ENCODE measurements around the gene HDAC7. TPM values are rescaled to one million over a fixed set of nuclear protein-coding genes. Genes with fewer than 3 reads are reported as not detected.

HDAC7 gene
- total RNA-seq, 3 donors from 2014 or later (not counting 1 experiment from before 2014, with no cell fraction given): 141 to 235 (median 147) TPM

GRCh38 chr12:47829584-47829983 lies 9.9 kb upstream of the HDAC7 start:
- 47% methylated on average over 2 of the region's 4 CpGs for WGBS (ENCODE audit: insufficient coverage)
- H3K27ac Mint-ChIP-seq: no peak overlapping the region
- H3K4me1 Mint-ChIP-seq: peaks cover 24 to 40% of the 10 kb centered on the region in 2 donors

DNA sequence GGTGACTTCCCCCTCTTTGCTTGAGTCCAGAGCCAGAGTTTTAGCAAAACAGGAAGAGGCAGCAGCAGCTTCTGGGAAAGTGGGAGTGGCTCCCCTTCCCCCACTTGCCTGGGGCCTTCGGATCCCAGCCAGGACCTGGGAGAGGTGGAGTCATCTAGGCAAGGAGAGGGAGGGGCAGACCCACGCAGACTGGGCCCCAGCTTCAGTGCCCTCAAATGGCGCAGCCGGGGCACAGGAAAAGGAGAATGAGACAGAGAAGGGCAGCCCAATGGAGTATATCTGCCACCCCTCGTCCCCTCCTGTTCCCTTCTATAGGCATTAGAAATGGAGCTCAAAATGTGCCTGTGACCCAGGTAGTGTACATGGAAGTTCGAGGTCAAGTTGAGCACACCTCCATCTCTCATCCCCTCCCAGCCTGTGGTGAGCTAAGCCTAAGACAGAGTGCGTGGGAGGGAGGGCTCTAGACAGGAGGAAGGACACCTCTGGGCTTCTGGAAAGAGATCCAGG lies 9.3 kb upstream of the HDAC7 start:
- no peaks in the 10 kb centered on the region for H3K9me3 Mint-ChIP-seq
- Histone ChIP-seq H3K27me3 (ENCODE audit: control insufficient read depth, insufficient read depth, low read length) (no peaks in the 10 kb centered on the region), H3K4me1 (ENCODE audit: control insufficient read depth, insufficient read depth, low read length) (peaks cover 49% of the 10 kb centered on the region), H3K27ac (ENCODE audit: low read length) (no peak overlapping the region), H3K4me3 (ENCODE audit: low read length) (no peak overlapping the region), H3K36me3 (ENCODE audit: control insufficient read depth, insufficient read depth, low read length) (no peaks in the 10 kb centered on the region), H3K9me3 (ENCODE audit: control insufficient read depth, insufficient read depth, low read length) (no peaks in the 10 kb centered on the region)
- DNase-seq (no peak), ATAC-seq (no peak)
- no peak overlapping the region for H3K4me3 Mint-ChIP-seq
- peaks cover 24 to 40% of the 10 kb centered on the region in 2 donors for H3K4me1 Mint-ChIP-seq
- intact Hi-C loops (cut with micrococcal nuclease): no loop called here
- WGBS (ENCODE audit: insufficient coverage): 43% methylated on average over 4 of the region's 7 CpGs
- TF ChIP-seq CTCF (IDR thresholded peaks at IDR 0.05): no peak
- H3K36me3 Mint-ChIP-seq: no peaks in the 10 kb centered on the region
- H3K27me3 Mint-ChIP-seq (ENCODE audit: low read depth in 2 of 2): no peaks in the 10 kb centered on the region
- no peak overlapping the region for H3K27ac Mint-ChIP-seq

More at GRCh38 chr12:47829584-47829983, 9.9 kb upstream of the HDAC7 start:
- Mint-ChIP-seq H3K9me3 (no peaks in the 10 kb centered on the region), H3K27me3 (ENCODE audit: low read depth in 2 of 2) (no peaks in the 10 kb centered on the region), H3K4me3 (no peak overlapping the region), H3K36me3 (no peaks in the 10 kb centered on the region)
- DNase-seq (no peak), ATAC-seq (no peak)
- TF ChIP-seq CTCF (IDR thresholded peaks at IDR 0.05): no peak
- no peak overlapping the region for H3K4me3 ChIP-seq (ENCODE audit: low read length)
- no peaks in the 10 kb centered on the region for H3K36me3 ChIP-seq (ENCODE audit: control insufficient read depth, insufficient read depth, low read length)
- H3K27ac ChIP-seq (ENCODE audit: low read length): no peak overlapping the region
- H3K27me3 ChIP-seq (ENCODE audit: control insufficient read depth, insufficient read depth, low read length): no peaks in the 10 kb centered on the region
- intact Hi-C loops (cut with micrococcal nuclease): no loop called here
- peaks cover 49% of the 10 kb centered on the region for H3K4me1 ChIP-seq (ENCODE audit: control insufficient read depth, insufficient read depth, low read length)
- no peaks in the 10 kb centered on the region for H3K9me3 ChIP-seq (ENCODE audit: control insufficient read depth, insufficient read depth, low read length)

GRCh38 chr12:47828008-47828975 lies 8.6 kb upstream of the HDAC7 start:
- DNase-seq: no peak
- Histone ChIP-seq H3K27ac (ENCODE audit: low read length) (no peak overlapping the region), H3K9me3 (ENCODE audit: control insufficient read depth, insufficient read depth, low read length) (no peaks in the 10 kb centered on the region), H3K27me3 (ENCODE audit: control insufficient read depth, insufficient read depth, low read length) (no peaks in the 10 kb centered on the region), H3K4me3 (ENCODE audit: low read length) (no peak overlapping the region), H3K36me3 (ENCODE audit: control insufficient read depth, insufficient read depth, low read length) (no peaks in the 10 kb centered on the region), H3K4me1 (ENCODE audit: control insufficient read depth, insufficient read depth, low read length) (peaks cover 45% of the 10 kb centered on the region)
- no peaks in the 10 kb centered on the region for H3K36me3 Mint-ChIP-seq
- no peaks in the 10 kb centered on the region for H3K27me3 Mint-ChIP-seq (ENCODE audit: low read depth in 2 of 2)
- no peak for ATAC-seq
- no peak for TF ChIP-seq CTCF (IDR thresholded peaks at IDR 0.05)
- H3K9me3 Mint-ChIP-seq: no peaks in the 10 kb centered on the region
- peaks cover 22 to 35% of the 10 kb centered on the region in 2 donors for H3K4me1 Mint-ChIP-seq
- no peak overlapping the region for H3K4me3 Mint-ChIP-seq
- no peak overlapping the region for H3K27ac Mint-ChIP-seq
- 88% methylated on average over 14 of the region's 14 CpGs for WGBS (ENCODE audit: insufficient coverage)
- intact Hi-C loops (cut with micrococcal nuclease): no loop called here

Measured in natural killer cell (primary cell).